ENCODE results near the gene CUX1. TPM values are rescaled to one million over a fixed set of nuclear protein-coding genes. Genes with fewer than 3 reads are reported as not detected.

The CUX1 gene
- total and polyA plus RNA-seq, 2 donors (not counting 1 experiment from before 2014, with no cell fraction given) = 10.8 to 86.5 TPM

DNA sequence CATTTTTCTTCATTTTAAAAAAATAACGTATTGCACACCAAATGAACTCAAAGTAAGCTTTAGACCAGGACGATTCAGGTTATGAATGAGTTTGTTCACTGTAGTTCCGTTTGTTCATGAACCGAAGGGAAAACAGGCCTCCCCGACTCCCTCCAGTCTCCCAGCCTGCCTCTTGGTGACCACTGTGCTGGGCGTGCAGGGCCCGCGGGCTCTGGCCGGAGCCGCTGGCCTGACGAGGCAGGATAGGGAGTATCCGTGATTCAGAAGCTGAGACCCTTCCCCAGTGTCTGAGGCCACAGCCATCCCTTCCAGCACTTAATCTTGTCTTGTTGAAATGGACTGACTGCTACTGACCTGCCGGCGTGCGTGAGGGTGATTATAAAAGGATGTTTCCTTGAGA is 438.5 kb downstream of the CUX1 start:
- Histone ChIP-seq H3K36me3 (replicated peaks in 1 of 2; ENCODE audit: control extremely low read depth in 1 of 2, control insufficient read depth in 1 of 2, extremely low read depth in 1 of 2, insufficient read depth in 2 of 2, low read length in 1 of 2) (peaks cover 0 to 2% of the 10 kb centered on the region in 2 experiments), H3K27ac (ENCODE audit: low read length in 2 of 2) (no peak overlapping the region), H3K4me2 (replicated peaks; ENCODE audit: low read depth, low read length, poor library complexity, severe bottlenecking) (no peak overlapping the region), H2AFZ (ENCODE audit: insufficient read depth, low read depth, low read length, poor library complexity, severe bottlenecking) (no peak overlapping the region), H3K9ac (ENCODE audit: low read length) (no peak overlapping the region), H3K4me1 (ENCODE audit: control insufficient read depth in 2 of 2, insufficient read depth in 2 of 2, low read length in 2 of 2) (no peaks in the 10 kb centered on the region), H3K79me2 (ENCODE audit: control insufficient read depth, insufficient read depth, low read length) (no peaks in the 10 kb centered on the region), H3K4me3 (ENCODE audit: control extremely low read depth in 1 of 5, extremely low read depth in 1 of 5, insufficient read depth in 1 of 5, low read depth in 2 of 5, low read length in 4 of 5) (no peak overlapping the region), H3K27me3 (replicated peaks in 1 of 4; ENCODE audit: control extremely low read depth in 1 of 4, control insufficient read depth in 3 of 4, insufficient read depth in 4 of 4, low read length in 3 of 4) (no peaks in the 10 kb centered on the region), H3K9me3 (ENCODE audit: control extremely low read depth in 1 of 3, control insufficient read depth in 2 of 3, insufficient read depth in 1 of 3, low read length in 2 of 3) (no peaks in the 10 kb centered on the region), H4K20me1 (ENCODE audit: control insufficient read depth, insufficient read depth, low read length, poor library complexity, severe bottlenecking) (no peaks in the 10 kb centered on the region)
- DNase-seq = no peak
- no peak for ATAC-seq (ENCODE audit: low read depth)
- POLR2A ChIA-PET = no interaction called here
- H3K27me3 Mint-ChIP-seq = no peaks in the 10 kb centered on the region
- H3K4me3 Mint-ChIP-seq = no peak overlapping the region
- CTCF ChIA-PET = interaction anchor here (1.3 kb wide), 1 partner anchor 17 kb away, joined by 3 read pairs; no protein-coding TSS in a partner anchor
- no peak overlapping the region for H3K27ac Mint-ChIP-seq
- H3K4me1 Mint-ChIP-seq = peaks cover 7% of the 10 kb centered on the region
- WGBS (ENCODE audit: insufficient coverage) = 100% methylated on average over 6 of the region's 15 CpGs
- H3K9me3 Mint-ChIP-seq (ENCODE audit: insufficient read depth) = no peaks in the 10 kb centered on the region
- intact Hi-C loops (cut with micrococcal nuclease) = no loop called here
- no peak for TF ChIP-seq EZH2 (IDR thresholded peaks at IDR 0.05; ENCODE audit: borderline replicate concordance, insufficient read depth, low read depth, low read length, poor library complexity, severe bottlenecking)
- TF ChIP-seq, protein P1, sequence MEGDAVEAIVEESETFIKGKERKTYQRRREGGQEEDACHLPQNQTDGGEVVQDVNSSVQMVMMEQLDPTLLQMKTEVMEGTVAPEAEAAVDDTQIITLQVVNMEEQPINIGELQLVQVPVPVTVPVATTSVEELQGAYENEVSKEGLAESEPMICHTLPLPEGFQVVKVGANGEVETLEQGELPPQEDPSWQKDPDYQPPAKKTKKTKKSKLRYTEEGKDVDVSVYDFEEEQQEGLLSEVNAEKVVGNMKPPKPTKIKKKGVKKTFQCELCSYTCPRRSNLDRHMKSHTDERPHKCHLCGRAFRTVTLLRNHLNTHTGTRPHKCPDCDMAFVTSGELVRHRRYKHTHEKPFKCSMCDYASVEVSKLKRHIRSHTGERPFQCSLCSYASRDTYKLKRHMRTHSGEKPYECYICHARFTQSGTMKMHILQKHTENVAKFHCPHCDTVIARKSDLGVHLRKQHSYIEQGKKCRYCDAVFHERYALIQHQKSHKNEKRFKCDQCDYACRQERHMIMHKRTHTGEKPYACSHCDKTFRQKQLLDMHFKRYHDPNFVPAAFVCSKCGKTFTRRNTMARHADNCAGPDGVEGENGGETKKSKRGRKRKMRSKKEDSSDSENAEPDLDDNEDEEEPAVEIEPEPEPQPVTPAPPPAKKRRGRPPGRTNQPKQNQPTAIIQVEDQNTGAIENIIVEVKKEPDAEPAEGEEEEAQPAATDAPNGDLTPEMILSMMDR (IDR thresholded peaks at IDR 0.05) = no peak

DNA sequence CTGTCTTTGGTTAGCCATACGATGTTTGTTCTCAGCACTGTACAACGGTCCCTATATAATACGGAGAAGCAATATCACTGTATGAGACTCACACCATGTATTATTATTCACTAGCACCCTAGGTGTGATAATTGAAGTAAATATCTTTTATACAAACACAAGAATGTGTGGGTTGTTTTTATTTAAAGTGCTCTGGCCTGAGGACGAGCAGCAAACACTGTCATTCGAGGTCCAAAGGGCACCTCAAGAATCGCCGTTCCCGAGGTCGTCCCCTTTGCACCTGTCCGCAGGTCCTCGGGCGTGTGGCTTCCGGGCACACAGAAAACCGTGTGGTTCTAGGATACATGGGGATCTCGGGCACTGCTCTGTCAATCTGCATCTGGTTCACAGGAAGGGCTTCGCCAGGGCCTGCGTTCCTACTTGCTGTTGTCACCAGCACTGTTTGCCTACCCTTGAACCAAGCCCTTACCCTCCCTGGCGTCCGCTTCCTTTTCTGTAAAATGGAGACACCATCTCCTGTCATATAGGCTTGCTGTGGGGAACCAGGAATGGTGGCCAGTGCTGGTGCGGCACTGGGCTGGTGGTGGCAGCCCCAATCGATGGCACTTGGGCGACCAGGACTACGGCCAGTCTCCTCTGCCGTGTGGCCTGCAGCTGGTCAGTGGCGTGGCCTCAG is 440.8 kb downstream of the CUX1 start:
- Mint-ChIP-seq H3K27me3 (no peaks in the 10 kb centered on the region), H3K27ac (no peak overlapping the region), H3K4me1 (no peaks in the 10 kb centered on the region), H3K9me3 (ENCODE audit: insufficient read depth) (no peaks in the 10 kb centered on the region), H3K4me3 (no peak overlapping the region)
- H3K27me3 ChIP-seq (replicated peaks in 1 of 4; ENCODE audit: control extremely low read depth in 1 of 4, control insufficient read depth in 3 of 4, insufficient read depth in 4 of 4, low read length in 3 of 4) = no peaks in the 10 kb centered on the region
- DNase-seq (no peak), ATAC-seq (ENCODE audit: low read depth) (no peak)
- no peak overlapping the region for H3K27ac ChIP-seq (ENCODE audit: low read length in 2 of 2)
- no peaks in the 10 kb centered on the region for H3K9me3 ChIP-seq (ENCODE audit: control extremely low read depth in 1 of 3, control insufficient read depth in 2 of 3, insufficient read depth in 1 of 3, low read length in 2 of 3)
- intact Hi-C loops (cut with micrococcal nuclease) = no loop called here
- no peak overlapping the region for H3K4me3 ChIP-seq (ENCODE audit: control extremely low read depth in 1 of 5, extremely low read depth in 1 of 5, insufficient read depth in 1 of 5, low read depth in 2 of 5, low read length in 4 of 5)
- CTCF ChIA-PET = interaction anchor here (0.8 kb wide), 1 partner anchor 15 kb away, joined by 3 read pairs; no protein-coding TSS in a partner anchor
- H3K79me2 ChIP-seq (ENCODE audit: control insufficient read depth, insufficient read depth, low read length) = no peaks in the 10 kb centered on the region
- no peak overlapping the region for H3K4me2 ChIP-seq (replicated peaks; ENCODE audit: low read depth, low read length, poor library complexity, severe bottlenecking)
- WGBS (ENCODE audit: insufficient coverage) = 96% methylated on average over 22 of the region's 25 CpGs
- POLR2A ChIA-PET = no interaction called here
- H4K20me1 ChIP-seq (ENCODE audit: control insufficient read depth, insufficient read depth, low read length, poor library complexity, severe bottlenecking) = no peaks in the 10 kb centered on the region
- no peak overlapping the region for H2AFZ ChIP-seq (ENCODE audit: insufficient read depth, low read depth, low read length, poor library complexity, severe bottlenecking)
- H3K36me3 ChIP-seq (replicated peaks in 1 of 2; ENCODE audit: control extremely low read depth in 1 of 2, control insufficient read depth in 1 of 2, extremely low read depth in 1 of 2, insufficient read depth in 2 of 2, low read length in 1 of 2) = peaks cover 0 to 2% of the 10 kb centered on the region in 2 experiments
- H3K9ac ChIP-seq (ENCODE audit: low read length) = no peak overlapping the region
- TF ChIP-seq, protein P1 (IDR thresholded peaks at IDR 0.05) = no peak
- no peak for TF ChIP-seq EZH2 (IDR thresholded peaks at IDR 0.05; ENCODE audit: borderline replicate concordance, insufficient read depth, low read depth, low read length, poor library complexity, severe bottlenecking)
- no peaks in the 10 kb centered on the region for H3K4me1 ChIP-seq (ENCODE audit: control insufficient read depth in 2 of 2, insufficient read depth in 2 of 2, low read length in 2 of 2)
